PFSK-1 (cell line): ENCODE measurements around the gene KSR2.

Source experiments
- FOXP2 ChIP-seq: optimal IDR thresholded peaks from 2 replicates; pipeline ENCODE3; 2011; ENCODE audit warnings: borderline replicate concordance, control low read depth, inconsistent platforms; ENCODE audit not compliant: insufficient read depth; ENCODE audit errors: extremely low read length, extremely low read depth
- POLR2AphosphoS5 ChIP-seq: IDR thresholded peaks from 2 replicates; pipeline ENCODE4 v1.6.1; 2012; ENCODE audit warnings: low read depth, mild to moderate bottlenecking, control low read depth, low read length, moderate library complexity
- SIN3A ChIP-seq: IDR thresholded peaks from 2 replicates; pipeline ENCODE4 v1.6.1; 2012; ENCODE audit warnings: mild to moderate bottlenecking, low read length, moderate library complexity, borderline replicate concordance; ENCODE audit not compliant: insufficient read depth
- TAF1 ChIP-seq: IDR thresholded peaks from 2 replicates; pipeline ENCODE4 v1.6.1; 2012; ENCODE audit warnings: low read length, control low read depth, borderline replicate concordance; ENCODE audit not compliant: insufficient read depth
- TF ChIP-seq, protein P1 (sequence below), 2 experiments: IDR thresholded peaks; 2 replicates each; pipeline versions ENCODE4 v1.6.1 to v1.8.0; 2011 to 2012; ENCODE audit warnings: low read depth in 2 of 2, low read length in 2 of 2, control low read depth in 1 of 2, inconsistent platforms in 1 of 2, mild to moderate bottlenecking in 1 of 2, moderate library complexity in 1 of 2; ENCODE audit not compliant: insufficient read depth in 1 of 2

The KSR2 gene

DNA sequence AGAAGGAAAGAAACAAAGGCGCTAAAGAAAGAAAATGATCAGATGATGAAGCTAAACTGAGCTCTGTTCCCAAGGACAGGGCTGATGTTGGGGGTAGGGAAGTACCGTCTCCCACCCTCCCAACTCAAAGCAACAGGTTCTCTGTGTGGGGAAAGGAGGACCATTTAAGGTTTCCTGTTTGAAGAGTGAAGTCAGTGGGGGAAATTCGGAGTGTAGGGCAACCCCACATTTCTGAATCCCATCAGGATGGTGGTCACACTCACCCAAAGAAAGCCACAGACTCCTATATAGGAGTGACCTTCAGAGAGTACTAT lies 131.1 kb downstream of the KSR2 start:
- TF ChIP-seq POLR2AphosphoS5 (no peak), TAF1 (no peak), SIN3A (no peak), FOXP2 (no peak)
- TF ChIP-seq, protein P1, sequence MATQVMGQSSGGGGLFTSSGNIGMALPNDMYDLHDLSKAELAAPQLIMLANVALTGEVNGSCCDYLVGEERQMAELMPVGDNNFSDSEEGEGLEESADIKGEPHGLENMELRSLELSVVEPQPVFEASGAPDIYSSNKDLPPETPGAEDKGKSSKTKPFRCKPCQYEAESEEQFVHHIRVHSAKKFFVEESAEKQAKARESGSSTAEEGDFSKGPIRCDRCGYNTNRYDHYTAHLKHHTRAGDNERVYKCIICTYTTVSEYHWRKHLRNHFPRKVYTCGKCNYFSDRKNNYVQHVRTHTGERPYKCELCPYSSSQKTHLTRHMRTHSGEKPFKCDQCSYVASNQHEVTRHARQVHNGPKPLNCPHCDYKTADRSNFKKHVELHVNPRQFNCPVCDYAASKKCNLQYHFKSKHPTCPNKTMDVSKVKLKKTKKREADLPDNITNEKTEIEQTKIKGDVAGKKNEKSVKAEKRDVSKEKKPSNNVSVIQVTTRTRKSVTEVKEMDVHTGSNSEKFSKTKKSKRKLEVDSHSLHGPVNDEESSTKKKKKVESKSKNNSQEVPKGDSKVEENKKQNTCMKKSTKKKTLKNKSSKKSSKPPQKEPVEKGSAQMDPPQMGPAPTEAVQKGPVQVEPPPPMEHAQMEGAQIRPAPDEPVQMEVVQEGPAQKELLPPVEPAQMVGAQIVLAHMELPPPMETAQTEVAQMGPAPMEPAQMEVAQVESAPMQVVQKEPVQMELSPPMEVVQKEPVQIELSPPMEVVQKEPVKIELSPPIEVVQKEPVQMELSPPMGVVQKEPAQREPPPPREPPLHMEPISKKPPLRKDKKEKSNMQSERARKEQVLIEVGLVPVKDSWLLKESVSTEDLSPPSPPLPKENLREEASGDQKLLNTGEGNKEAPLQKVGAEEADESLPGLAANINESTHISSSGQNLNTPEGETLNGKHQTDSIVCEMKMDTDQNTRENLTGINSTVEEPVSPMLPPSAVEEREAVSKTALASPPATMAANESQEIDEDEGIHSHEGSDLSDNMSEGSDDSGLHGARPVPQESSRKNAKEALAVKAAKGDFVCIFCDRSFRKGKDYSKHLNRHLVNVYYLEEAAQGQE (IDR thresholded peaks at IDR 0.05; ENCODE audit: insufficient read depth in 1 of 2, low read depth in 2 of 2, low read length in 2 of 2), result no peak

DNA sequence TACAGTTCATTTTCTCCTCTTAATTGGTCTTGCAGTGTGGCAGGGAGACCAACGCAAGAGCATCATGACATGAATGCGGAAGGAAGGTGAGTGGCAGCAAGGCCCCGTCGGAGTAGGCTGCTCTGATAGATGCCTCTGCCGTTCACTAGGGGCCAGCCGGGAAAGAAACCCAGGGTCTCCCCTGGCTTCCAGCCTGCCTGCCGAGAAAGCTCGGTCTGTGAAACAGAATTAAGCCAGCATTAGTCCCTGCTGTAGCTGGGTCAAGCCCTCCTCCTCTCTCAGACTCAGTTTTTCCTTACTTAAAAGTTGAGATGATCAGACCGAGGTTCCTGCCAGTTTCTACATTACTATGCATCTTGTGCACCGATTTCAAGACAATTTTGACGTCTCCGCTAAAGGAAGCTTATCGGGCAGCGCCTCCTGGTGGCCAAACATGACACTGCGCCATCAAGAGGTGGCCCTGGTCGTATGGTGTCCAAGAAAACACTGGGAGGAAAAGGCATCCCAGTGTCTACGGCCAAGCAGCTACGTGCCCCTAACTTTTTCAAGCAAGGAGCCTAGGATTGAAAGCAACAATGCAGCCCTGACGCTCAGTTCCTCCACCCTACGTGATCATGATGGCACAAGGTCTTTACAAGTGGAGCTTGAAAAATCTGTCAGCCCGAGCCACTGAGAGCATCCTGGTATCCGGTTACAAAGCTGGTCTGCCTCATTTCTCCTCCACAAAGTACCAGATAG lies 131.6 kb downstream of the KSR2 start:
- TF ChIP-seq SIN3A (no peak), POLR2AphosphoS5 (no peak), TAF1 (no peak), FOXP2 (no peak)
- TF ChIP-seq, protein P1 (IDR thresholded peaks at IDR 0.05; ENCODE audit: insufficient read depth in 1 of 2, low read depth in 2 of 2, low read length in 2 of 2), result no peak

DNA sequence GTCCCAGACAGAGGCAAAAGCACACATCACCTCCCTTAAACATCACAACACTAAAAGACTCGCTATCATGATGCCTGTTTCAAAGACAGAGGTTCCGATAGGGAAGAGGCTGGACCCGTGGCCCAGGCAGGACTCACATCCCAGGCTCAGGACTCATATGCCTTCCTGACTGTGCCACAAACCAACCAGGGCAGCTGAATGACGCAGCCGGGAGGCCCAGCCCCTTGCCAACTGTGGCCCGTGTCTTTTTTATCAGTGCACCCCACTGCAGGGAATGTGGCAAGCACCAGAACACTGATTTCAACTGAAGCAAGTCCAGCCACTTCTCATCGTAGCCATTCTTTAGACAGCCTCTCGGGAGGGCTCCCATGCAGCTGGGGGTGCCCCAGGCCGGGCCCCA lies 132.3 kb downstream of the KSR2 start:
- TF ChIP-seq SIN3A (no peak), FOXP2 (no peak), TAF1 (no peak), POLR2AphosphoS5 (no peak)
- TF ChIP-seq, protein P1 (IDR thresholded peaks at IDR 0.05; ENCODE audit: insufficient read depth in 1 of 2, low read depth in 2 of 2, low read length in 2 of 2), result no peak

DNA sequence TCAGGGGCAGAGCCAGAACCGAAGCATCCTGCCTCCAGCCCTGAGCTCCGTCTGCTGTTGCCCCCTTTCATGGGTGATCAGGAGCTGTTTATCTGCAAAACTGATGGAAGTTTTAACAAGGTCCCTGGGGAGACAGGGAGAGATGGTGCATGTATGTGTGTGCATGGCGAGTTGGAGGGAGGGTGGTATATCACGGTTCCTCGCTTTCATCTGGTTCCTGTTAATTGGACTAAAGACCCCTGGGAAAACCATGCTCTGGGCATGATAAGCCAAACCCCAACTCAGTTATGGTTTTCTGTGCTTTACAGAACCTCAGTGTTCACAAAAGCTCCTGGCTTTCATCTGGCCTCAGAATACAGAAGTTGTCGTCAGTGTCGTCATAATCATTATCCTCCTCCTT lies 133.6 kb downstream of the KSR2 start:
- TF ChIP-seq POLR2AphosphoS5 (no peak), SIN3A (no peak)
- TF ChIP-seq, protein P1 (IDR thresholded peaks at IDR 0.05; ENCODE audit: insufficient read depth in 1 of 2, low read depth in 2 of 2, low read length in 2 of 2), result no peak
